IMR-90 (cell line): ENCODE data around the gene DRC7.
"Not testable (repeated sequence)": the region's sequence is repeated elsewhere in the genome, so short reads cannot be mapped to it uniquely, and the experiment has no call there.

Source experiments
- CEBPB ChIP-seq: IDR thresholded peaks from 2 replicates; pipeline ENCODE4 v1.6.1; 2012; ENCODE audit warnings: low read depth, low read length, improper control_type of control experiment
- CHD1 ChIP-seq: IDR thresholded peaks from 2 replicates; pipeline ENCODE4 v1.6.1; 2012; ENCODE audit warnings: low read depth, low read length, improper control_type of control experiment
- CTCF ChIP-seq: conservative IDR thresholded peaks from 2 replicates; pipeline ENCODE4 v1.5.1; 2012; ENCODE audit warnings: mild to moderate bottlenecking, low read depth, low read length, improper control_type of control experiment
- ELK1 ChIP-seq: fragments of 150-350 bp; IDR thresholded peaks from 2 replicates; pipeline ENCODE4 v1.6.1; 2016; ENCODE audit warnings: low read depth, mild to moderate bottlenecking, low read length, moderate library complexity, borderline replicate concordance
- FOS ChIP-seq: fragments of 150-350 bp; IDR thresholded peaks from 2 replicates; pipeline ENCODE4 v1.6.1; 2016; ENCODE audit warnings: low read depth, low read length
- MXI1 ChIP-seq: IDR thresholded peaks from 2 replicates; pipeline ENCODE4 v1.6.1; 2012; ENCODE audit warnings: low read depth, mild to moderate bottlenecking, low read length, moderate library complexity, borderline replicate concordance
- NFE2L2 ChIP-seq: fragments of 150-350 bp; IDR thresholded peaks from 2 replicates; pipeline ENCODE4 v1.6.1; 2016; ENCODE audit warnings: low read depth, mild to moderate bottlenecking, low read length
- POLR2A ChIP-seq: IDR thresholded peaks from 2 replicates; pipeline ENCODE4 v1.6.1; 2012; ENCODE audit warnings: mild to moderate bottlenecking, low read depth, low read length
- RAD21 ChIP-seq: IDR thresholded peaks from 2 replicates; pipeline ENCODE4 v1.6.1; 2012; ENCODE audit warnings: low read length, improper control_type of control experiment
- RCOR1 ChIP-seq: IDR thresholded peaks from 2 replicates; pipeline ENCODE4 v1.6.1; 2012; ENCODE audit warnings: mild to moderate bottlenecking, low read length, improper control_type of control experiment; ENCODE audit not compliant: insufficient replicate concordance
- RFX5 ChIP-seq: IDR thresholded peaks from 2 replicates; pipeline ENCODE4 v1.8.0; 2012; ENCODE audit warnings: low read depth, mild to moderate bottlenecking, low read length, moderate library complexity
- SMC3 ChIP-seq: fragments of 150-350 bp; IDR thresholded peaks from 2 replicates; pipeline ENCODE4 v1.6.1; 2016; ENCODE audit warnings: low read depth, mild to moderate bottlenecking, antibody characterized with exemption, low read length, moderate library complexity
- USF2 ChIP-seq: fragments of 150-350 bp; IDR thresholded peaks from 2 replicates; pipeline ENCODE4 v1.6.1; 2017; ENCODE audit warnings: mild to moderate bottlenecking, antibody characterized with exemption, low read length, low read depth

- TF ChIP-seq ELK1, CTCF, RFX5, RCOR1, POLR2A, USF2, RAD21, CHD1, SMC3, FOS, MXI1, NFE2L2, CEBPB: not testable (repeated sequence)
Measured at GRCh38 chr16:57712569-57712968, 18.0 kb downstream of the DRC7 start.
